Neutrophil (primary cell): Measurements from ENCODE around the gene PADI3.

Experiments used
- H3K27ac ChIP-seq: fragments of 200-600 bp; sonication (generic); 2 replicates; pipeline ENCODE4 v1.5.1; 2016; ENCODE audit warnings: mild to moderate bottlenecking, moderate library complexity
- H3K27me3 ChIP-seq: fragments of 200-600 bp; sonication (generic); 2 replicates; pipeline ENCODE4 v1.6.0; 2016; ENCODE audit warnings: mild to moderate bottlenecking
- H3K36me3 ChIP-seq: fragments of 200-600 bp; sonication (generic); 2 replicates; pipeline ENCODE4 v1.5.1; 2017
- H3K4me1 ChIP-seq, 2 experiments: fragments of 200-600 bp in 1 of 2; sonication (generic) in 1 of 2; 1 replicate in 1 of 2; 2 replicates in 1 of 2; pipeline versions ENCODE4 v1.5.1 to v1.6.1; 2013 to 2016; ENCODE audit warnings: low read depth in 1 of 2, low read length in 1 of 2, mild to moderate bottlenecking in 1 of 2, moderate library complexity in 1 of 2; ENCODE audit not compliant: control insufficient read depth in 1 of 2, insufficient read depth in 1 of 2
- H3K4me3 ChIP-seq, 2 experiments: fragments of 200-600 bp in 1 of 2; sonication (generic) in 1 of 2; 1 replicate in 1 of 2; 2 replicates in 1 of 2; pipeline ENCODE4 v1.5.1; 2013 to 2016; ENCODE audit warnings: low read depth in 1 of 2, low read length in 1 of 2, mild to moderate bottlenecking in 1 of 2, moderate library complexity in 1 of 2
- H3K9me3 ChIP-seq: fragments of 200-600 bp; sonication (generic); 2 replicates; pipeline ENCODE4 v1.5.1; 2016
- CTCF ChIP-seq: fragments of 200-600 bp; sonication (generic); IDR thresholded peaks from 2 replicates; pipeline ENCODE4 v1.5.1; 2016; ENCODE audit warnings: antibody characterized with exemption

PADI3 gene

GRCh38 chr1:17216078-17216477 lies 32.8 kb upstream of the PADI3 start:
- H3K4me3 ChIP-seq: no peak overlapping the region
- H3K27ac ChIP-seq: no peak overlapping the region
- H3K27me3 ChIP-seq: peaks cover 35% of the 10 kb centered on the region
- H3K4me1 ChIP-seq: peaks cover 12 to 13% of the 10 kb centered on the region in 2 experiments
- H3K36me3 ChIP-seq: no peaks in the 10 kb centered on the region
- H3K9me3 ChIP-seq: no peaks in the 10 kb centered on the region
- TF ChIP-seq CTCF: no peak

GRCh38 chr1:17217607-17218006 lies 31.3 kb upstream of the PADI3 start:
- Histone ChIP-seq H3K4me3 (no peak overlapping the region), H3K36me3 (no peaks in the 10 kb centered on the region), H3K9me3 (no peaks in the 10 kb centered on the region), H3K27me3 (peaks cover 26% of the 10 kb centered on the region), H3K27ac (no peak overlapping the region), H3K4me1 (peaks cover 5% of the 10 kb centered on the region in 2 experiments)
- no peak for TF ChIP-seq CTCF

- TF ChIP-seq CTCF: no peak
- no peaks in the 10 kb centered on the region for H3K9me3 ChIP-seq
- H3K4me1 ChIP-seq: no peaks in the 10 kb centered on the region
- peaks cover 13% of the 10 kb centered on the region for H3K27me3 ChIP-seq
- no peaks in the 10 kb centered on the region for H3K36me3 ChIP-seq
- no peak overlapping the region for H3K4me3 ChIP-seq
- H3K27ac ChIP-seq: no peak overlapping the region
These were observed 30.0 kb upstream of the PADI3 start for GRCh38 chr1:17218939-17219338.

DNA sequence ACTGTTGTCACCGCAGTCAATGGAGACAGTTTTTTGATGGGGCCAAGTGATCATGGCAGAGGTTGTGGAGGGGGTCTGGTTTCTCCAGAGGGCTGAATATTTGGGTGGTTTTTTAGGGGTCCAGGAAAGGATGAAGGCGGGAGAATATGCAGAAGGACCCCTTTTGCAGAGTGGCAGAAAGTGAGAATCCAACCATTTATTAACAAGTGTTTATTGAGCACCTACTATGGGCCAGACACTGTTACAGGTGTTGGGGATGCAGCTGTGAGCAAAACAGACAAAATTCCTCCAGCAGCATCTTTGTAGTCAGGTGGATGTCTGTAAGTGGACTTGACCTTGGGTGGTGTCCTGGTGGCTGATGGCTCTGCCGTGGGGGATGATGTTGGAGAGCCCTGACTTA lies 28.6 kb upstream of the PADI3 start:
- H3K4me3 ChIP-seq: no peak overlapping the region
- no peaks in the 10 kb centered on the region for H3K9me3 ChIP-seq
- H3K27me3 ChIP-seq: peaks cover 10% of the 10 kb centered on the region
- TF ChIP-seq CTCF: no peak
- no peaks in the 10 kb centered on the region for H3K4me1 ChIP-seq
- H3K27ac ChIP-seq: no peak overlapping the region
- H3K36me3 ChIP-seq: no peaks in the 10 kb centered on the region

- H3K27me3 ChIP-seq: peaks cover 10% of the 10 kb centered on the region
- H3K9me3 ChIP-seq: no peaks in the 10 kb centered on the region
- H3K4me1 ChIP-seq: no peaks in the 10 kb centered on the region
- no peak overlapping the region for H3K4me3 ChIP-seq
- H3K27ac ChIP-seq: no peak overlapping the region
- TF ChIP-seq CTCF: no peak
- H3K36me3 ChIP-seq: no peaks in the 10 kb centered on the region
These were observed 26.3 kb upstream of the PADI3 start for GRCh38 chr1:17222557-17222956.

- Histone ChIP-seq H3K4me3 (no peak overlapping the region), H3K4me1 (no peaks in the 10 kb centered on the region), H3K9me3 (no peaks in the 10 kb centered on the region), H3K27me3 (peaks cover under 1% of the 10 kb centered on the region), H3K36me3 (no peaks in the 10 kb centered on the region), H3K27ac (no peak overlapping the region)
- TF ChIP-seq CTCF: no peak
These were observed 24.5 kb upstream of the PADI3 start for GRCh38 chr1:17224434-17224833.
